Hematopoietic multipotent progenitor cell treated with erythropoietin and hydrocortisone succinate and interleukin-3 and kit ligand, for 8 days (in vitro differentiated cells): ENCODE data around the gene TPH2.
A peak's percentile ranks its signal among the peaks of the same experiment; 100 is the strongest.

Source experiments
- DNase-seq: peaks from one replicate; pipeline ENCODE4 v3.0.0-alpha.2; 2015

Gene TPH2

DNA sequence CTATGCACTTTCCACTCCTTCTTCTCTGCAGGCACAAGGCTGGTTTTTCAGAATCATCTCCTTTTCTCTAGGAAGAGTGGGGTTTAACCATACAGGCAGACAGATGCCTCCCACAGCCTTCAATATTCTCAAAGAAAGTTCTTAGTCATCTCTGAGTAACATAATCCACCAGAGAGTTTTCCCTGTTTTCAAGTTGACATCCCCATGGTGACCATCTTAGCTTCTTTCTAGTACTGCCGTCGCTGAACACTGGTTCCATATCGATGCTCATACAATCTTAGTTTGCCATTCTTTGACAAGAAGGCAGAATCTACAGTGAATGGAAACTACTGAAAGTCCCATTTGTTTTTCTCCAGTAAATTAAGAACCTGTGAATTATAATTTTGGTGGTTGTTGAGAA is 28.6 kb downstream of the TPH2 start:
- DNase-seq, result no peak

DNA sequence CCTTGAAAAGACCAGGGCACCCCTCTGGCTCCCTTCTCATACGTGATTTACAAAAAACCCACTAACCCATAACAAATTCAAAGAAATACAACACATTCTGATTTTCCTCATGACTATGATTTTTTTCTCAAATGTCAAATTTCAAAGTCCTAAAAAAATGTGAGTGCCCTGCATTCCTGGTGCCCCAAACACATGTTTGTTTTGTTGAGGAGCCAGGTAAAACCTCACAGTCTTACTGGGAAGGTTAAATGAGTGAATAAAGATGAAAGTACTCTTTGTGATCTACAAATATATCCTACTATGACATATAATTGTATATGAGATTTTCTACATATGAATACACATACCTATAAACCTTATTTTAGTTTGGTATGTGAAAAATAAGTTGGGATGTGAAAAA is 30.7 kb downstream of the TPH2 start:
- no peak for DNase-seq

DNA sequence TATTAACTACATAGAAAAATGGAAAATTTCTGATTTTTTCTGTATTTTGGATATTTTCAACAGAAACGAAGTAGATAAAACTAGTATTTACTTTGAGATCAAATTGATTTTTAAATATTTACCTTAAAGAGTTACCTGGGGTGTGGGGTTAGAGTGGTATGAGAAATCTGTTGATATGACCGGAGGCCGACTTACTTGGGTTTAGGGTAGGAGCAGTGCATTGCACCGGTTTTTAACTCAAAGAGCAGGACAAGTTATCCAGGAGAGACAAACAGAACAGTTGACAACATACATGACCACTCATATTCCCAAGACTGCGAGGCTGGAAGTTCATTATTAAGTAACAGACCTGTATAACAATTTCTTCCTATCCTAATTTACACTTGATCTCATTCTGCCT is 31.4 kb downstream of the TPH2 start:
- no peak for DNase-seq

DNA sequence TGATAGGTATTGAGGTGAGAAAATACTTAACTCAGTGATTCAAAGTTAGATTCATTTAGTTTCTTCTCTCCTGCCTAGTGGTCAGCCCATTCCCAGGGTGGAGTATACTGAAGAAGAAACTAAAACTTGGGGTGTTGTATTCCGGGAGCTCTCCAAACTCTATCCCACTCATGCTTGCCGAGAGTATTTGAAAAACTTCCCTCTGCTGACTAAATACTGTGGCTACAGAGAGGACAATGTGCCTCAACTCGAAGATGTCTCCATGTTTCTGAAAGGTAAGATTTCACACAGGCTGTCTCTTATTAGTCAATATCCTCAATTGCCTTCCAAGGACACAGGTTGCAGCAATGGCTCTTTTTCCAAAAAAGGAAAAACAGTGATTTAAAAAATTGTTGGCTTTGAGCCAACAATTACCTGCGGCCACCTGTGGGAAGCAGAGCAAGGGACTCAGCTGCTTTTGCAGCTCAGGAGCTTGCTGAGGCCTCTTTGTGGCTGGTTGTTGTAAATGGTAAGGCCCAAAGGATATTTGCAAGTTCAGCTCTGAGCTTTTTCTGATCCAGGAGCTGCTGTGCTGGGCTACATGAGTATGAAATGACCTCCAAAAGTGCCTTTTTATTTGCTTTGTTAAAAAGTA is 33.9 kb downstream of the TPH2 start:
- DNase-seq, result no peak

DNA sequence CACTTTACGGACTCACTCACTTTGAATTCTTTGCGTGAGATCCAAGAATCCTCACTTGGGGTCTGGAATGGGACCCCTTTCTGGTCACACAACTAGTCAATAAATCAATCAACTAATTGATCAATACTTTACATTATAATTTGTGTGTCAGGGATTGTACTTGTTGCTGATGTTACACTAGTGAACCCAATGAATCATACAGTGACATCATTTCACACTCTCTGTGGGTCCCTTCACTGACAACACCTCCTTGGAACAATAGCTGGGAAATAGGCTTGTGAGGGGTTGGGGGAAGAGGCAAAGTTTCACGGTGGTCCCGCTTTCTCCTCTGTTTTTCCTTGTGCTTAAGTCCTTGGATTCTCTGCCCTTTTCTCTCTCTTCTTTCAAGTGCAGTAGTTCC is 35.0 kb downstream of the TPH2 start:
- no peak for DNase-seq

DNA sequence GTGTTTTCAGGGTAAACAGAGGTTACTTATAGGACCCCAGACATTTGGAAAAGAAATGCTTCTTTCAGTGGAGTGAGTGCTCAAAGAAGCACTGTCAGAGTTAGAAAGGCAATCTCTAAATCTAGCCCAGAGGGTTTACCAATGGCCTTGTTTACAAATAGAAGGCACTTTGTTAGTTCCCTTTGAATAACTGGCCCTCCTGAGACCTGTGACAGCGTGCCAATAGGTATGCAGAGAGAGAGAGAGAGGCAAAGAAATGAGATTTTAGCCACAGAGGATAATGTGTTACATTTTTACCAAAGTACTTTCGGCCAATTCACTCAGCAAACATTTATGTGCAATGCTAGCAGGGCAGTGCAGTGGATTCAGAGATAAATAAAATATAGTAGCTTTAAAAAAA is 41.9 kb downstream of the TPH2 start:
- DNase-seq, result no peak

DNA sequence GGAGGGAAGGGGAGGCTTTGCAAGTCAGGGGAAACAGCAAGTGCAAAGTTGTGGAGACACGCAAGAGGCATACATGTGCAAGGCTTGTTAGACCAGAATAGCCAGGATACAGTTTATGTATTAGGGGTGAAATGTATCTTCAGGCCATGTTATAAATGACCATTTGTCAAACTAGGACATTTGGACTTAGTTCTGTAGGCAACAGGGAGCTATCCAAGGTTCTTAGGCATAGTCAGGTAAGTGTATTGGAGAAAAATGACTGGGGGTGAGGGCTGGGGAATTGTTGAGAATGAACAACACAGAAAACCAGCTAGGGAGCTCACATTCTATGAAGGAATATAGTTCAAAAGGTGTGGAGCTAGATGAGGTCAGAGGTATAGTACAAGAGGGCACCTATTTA is 42.5 kb downstream of the TPH2 start:
- DNase-seq, result no peak

DNA sequence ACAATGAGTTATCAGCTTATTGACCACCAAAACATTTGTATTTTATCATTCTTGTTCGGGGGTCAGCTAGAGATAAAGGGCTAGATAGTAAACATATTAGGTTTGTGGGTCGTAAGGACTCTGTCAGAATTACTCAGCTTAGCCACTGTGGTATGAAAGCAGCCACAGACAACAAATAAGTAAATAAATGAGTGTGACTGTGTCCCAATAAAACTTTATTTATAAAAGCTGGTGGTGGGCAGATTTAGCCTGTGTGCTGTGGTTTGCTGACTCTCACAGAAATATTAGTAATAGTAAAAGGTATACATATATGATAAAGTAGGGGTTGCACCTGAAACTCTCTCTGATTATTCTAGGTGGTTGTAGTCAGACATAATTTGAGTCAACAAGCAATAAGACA is 56.1 kb downstream of the TPH2 start:
- DNase-seq, result no peak

DNA sequence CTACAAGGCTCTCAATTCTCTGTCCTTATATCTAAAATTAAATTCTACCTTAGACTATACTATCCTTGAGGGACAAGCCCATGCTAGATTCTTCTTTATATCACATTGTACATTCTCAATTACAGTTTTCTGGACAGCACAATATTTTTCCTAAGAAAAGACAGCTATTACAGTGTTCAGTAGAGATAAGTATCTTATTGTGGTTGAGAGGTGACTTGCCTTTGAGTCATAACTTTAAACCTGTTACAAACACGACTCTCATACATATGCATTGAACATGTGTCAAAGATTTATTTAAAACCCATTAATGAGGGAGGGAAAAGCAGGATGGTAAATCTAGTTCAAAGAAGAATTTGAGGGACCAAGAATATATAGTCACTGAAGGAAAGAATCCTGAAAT is 61.1 kb downstream of the TPH2 start:
- DNase-seq, result no peak

DNA sequence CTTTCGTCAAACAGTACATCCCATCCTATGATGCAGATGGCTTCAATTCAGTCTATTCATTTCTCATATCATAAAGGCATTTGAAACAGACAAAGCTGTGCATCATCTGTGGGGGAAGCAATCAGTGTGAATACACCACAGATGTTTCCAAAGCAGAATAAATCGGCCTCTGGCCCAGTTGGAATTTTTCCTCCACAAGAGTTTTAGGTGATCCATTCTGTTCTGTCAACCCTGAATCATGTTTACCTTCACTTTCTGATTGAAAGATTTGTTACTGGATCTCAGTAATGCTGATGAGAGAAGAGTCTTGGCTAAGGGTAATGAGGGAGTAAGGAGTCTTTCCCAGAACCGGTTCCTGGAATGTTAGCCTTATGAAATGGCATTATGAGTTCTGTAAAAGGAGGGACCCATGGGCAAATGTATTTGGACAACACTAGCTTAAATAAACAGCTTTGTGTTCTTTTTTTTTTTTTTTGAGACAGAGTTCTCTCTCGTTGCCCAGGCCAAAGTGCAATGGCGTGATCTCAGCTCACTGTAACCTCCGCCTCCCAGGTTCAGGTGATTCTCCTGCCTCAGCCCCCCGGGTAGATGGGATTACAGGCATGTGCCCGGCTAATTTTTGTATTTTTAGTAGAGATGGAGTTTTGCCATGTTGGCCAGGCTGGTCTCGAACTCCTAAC is 62.5 kb downstream of the TPH2 start:
- no peak for DNase-seq

DNA sequence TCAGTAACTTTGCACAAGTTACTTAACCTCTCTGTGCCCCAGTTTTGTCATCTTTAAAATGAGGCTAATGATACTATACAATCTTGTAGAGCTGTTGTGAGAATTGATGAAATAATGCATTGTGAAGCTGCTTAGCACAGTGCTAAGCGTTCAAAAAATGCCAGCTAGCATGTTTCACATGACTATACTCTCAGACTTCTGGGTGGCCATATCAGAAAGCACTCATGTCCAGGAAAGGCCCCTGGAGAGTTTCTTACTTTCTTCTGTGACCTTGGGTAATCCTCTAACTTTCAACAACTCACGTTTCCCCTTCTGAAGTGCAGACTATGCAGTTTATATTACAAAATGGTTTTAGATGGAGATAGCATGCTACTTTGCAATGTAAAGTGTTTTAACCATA is 68.1 kb downstream of the TPH2 start:
- no peak for DNase-seq

DNA sequence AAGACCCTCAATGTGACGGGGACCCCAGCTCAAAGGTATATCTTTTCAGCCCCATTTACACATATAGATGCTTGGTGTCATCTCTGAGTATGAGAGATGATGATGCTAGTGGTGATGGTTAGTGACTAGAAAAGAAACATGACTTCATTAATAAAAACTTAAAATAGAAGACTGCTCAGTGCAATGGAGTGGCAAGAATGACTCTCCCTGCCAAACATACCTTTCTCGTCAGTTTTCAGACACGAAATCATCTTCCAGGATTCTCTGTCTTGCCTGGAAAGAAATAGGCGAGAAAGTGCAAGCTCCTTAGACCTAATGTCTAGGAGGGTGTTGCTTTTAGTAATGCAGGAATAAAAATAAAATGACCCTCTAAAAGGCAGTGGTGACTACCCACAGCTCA is 71.7 kb downstream of the TPH2 start:
- no peak for DNase-seq

DNA sequence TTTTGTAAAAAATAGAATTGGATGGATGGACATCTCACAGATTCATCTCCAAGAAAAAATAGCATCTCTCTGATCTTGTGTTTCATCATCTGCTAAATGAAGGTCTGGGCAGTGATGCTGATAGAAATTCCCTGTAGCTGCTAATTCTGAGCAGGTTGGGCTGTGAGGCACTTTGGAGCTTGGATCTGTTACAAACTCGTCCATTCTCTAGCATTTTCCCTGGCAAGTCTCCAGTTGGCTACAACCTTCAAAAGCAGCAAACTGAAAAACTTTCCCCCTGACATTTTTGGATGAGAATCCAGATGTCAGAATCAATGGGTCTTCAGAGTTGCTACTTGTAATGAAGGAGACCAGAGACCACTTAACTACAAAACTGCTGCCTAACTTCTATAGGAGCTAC is 72.7 kb downstream of the TPH2 start:
- DNase-seq, result no peak

DNA sequence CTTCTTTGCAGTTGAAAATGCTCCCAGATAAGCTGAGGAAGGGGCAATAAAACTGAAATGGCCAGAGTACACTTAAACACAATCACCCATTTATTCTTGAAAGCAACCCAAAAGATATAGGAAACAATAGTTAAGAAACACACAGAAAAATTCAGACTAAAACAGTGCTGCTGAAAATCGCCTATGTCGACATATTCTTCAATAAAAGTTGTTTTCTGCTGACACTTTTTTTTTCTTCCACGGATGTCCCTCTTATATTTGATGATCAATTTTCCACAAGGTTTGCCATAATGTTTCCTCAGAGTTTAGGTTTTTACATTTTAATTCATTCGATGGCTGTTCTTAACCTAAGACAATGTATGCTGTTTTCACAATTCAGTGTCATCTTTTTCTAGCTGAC is 74.2 kb downstream of the TPH2 start:
- no peak for DNase-seq

DNA sequence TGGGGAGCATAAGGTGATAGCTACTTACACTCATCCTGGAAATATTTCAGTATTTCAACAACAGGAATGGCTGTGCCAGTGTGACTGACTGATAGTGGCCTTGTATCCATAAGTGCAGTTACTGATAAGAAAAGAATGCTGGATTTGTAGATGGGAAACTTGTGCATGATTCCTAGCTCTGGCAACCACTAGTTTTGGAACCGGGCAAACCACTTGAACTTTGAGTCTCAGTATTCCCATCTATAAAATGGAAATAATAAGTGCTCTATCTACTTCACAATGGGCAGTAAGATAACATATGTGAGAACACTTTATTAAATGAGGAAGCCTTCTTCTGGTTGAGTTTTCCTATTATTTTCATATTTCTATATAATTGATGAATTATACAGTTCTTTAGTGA is 77.2 kb downstream of the TPH2 start:
- no peak for DNase-seq

DNA sequence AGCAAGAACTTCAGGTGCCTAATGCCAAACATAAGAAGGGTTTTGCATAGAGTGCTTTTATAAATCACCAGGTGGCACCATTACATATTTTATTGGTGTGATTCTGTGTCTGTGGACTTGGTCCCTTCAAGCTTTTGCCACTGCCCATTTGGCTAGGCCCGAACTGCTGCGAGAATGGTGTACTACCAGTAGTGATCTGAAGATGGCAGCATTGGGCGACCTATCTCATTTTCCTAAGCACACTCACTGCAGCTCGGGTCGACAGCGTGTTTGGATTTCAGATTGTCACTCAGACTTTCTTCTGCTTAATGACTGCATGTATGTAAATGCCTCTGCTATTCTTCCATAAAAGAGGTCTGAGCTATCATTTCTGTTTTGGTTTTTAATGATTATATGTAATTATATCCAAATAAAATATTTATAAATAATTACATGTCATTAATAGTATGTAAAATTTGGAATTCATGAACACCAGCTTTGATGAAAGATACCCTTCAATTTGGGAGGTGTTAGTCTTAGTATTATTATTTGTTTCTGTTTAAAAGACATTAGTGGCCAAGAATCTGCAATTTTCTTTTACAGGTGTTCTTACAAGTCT is 78.5 kb downstream of the TPH2 start:
- peak; percentile 70 for DNase-seq

DNA sequence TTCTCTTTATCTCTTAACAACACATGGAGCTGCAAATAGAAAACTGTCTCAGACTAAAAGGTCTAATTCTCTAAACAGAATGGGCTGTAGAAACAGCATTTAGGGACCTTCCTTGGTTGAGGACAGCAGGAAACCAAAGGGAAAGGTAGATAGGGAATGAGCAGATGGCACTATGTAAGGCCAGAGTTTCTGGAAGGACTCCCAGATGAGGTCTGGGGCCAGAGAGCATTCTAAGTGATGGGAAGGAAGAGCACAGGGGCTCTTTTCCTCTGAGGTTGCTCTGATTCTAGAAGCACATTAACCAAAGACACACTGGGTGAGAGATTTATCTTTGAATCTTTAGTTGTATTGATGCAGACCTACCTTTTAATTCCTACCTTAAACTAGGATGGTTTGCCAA is 79.4 kb downstream of the TPH2 start:
- no peak for DNase-seq

DNA sequence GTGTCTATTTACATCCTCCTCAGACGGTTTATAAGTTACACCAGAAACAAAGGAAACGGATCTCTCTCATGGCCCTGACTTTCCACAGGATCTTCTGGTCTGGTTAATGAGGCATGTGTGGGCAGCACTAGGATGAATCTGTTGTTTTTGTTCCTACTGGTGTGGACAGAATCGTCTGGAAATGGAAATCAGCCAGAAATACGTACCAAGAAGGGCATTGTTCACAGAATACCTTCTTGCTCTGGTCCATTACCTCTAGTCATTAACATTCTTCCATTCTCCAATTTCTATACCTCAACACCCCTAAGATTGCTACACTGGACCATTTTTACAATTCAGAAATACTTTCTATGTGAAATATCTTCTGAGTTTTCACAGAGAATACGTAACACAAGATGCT is 86.0 kb downstream of the TPH2 start:
- DNase-seq, result no peak

DNA sequence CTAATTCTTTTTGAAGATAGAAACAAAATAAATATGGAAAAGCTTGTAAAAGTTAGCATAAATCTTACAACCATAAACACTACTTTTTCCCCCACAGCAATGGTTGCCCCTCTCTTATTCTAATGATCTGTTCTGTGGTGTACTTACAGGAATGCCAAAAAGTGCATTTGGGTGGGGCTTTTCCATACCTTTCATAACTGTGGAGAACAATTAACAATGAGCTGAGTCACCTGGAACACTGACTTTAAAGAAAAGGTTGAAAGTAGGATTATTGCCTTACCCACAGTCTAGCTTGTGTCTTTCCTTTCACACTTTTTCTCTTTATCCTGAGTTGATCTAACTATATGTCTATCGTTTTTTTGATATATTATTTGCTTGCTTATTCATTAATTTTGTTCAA is 86.9 kb downstream of the TPH2 start:
- no peak for DNase-seq

DNA sequence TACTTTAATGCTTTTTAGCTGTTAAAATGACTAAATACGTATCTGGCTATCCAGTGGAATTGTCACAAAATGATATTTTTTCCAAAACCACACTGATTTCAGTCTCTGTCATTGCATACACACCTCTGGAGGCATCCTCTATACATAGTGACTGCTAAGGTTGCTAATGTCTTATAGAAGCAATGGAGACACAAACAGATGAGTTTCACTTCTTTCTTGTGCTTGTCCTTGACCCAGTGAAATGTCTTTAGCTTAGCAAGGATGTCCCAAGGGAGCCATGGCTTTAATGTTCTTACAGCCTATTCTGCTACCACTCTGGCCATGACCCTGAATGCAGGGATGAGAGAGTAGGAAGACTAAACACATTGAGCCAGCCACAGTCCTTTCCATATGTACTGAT is 90.3 kb downstream of the TPH2 start:
- no peak for DNase-seq

DNA sequence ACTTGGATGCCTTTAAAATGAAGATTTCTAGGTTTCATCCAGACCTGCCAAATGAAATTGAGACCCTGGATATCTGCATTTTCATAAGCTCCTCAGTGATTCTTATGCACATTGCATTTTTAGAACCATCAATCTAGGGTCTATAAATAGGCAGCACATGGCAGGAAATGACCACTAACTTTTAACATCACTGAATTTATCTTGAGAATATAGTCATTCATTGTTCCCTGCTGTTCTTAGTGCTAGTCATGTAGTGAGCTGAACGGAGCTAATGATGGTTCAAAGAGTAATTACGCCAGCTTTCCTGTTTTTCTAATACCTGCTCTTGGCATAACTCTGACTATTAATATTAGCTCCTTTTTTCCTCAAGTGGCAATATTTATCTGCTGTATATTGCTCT is 91.6 kb downstream of the TPH2 start:
- no peak for DNase-seq

DNA sequence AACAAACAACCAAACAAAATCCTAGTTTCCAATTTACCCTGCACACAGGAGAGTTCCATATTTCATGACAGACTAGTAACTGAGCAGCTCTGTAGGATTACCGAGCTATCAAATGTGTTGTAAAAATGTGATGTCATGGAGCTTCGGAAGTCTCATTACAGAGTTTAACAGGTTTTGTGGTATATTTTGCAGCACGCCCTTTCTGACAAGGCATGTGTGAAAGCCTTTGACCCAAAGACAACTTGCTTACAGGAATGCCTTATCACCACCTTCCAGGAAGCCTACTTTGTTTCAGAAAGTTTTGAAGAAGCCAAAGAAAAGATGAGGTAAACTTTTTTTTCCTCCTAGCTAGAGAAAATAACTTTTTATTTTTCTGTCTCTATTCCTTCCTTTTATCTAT is 92.4 kb downstream of the TPH2 start:
- no peak for DNase-seq

DNA sequence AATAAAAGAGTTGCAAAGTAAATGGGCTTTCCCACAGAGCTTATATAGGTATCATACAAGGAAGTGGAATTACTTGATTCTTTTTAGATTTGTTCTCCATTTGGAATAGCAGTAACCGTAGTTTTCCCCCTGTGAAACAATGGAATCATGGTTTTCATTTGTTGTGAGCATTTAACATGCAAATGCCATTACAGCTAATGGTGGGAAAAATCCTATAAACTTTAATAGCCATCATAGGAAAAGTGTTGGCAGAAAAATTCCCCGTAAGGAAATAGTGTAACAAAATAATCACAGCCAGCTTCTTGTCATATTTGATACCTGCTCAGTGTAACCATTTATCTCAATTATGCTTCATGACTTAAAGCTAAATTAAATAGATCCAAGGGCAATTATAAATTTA is 95.3 kb downstream of the TPH2 start:
- DNase-seq, result no peak

DNA sequence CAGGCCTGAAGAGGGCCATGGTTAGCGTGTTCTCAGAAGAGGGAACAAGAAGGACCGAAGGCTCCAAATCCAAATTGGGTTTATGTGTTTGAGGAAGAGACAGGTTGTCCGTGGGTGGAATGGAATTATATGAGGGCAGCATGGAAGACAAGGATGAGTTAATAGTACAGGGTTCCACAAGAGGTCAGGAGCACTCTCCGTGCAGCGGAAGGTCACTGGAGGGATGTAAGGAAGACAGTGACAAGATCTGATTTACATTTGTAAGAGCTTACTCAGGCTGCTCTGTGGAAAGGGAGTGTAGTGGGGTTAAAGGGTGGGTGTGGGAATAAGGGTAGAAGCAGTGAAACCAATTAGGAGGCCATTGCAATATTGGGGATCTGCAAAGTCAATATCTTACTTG is 97.0 kb downstream of the TPH2 start:
- no peak for DNase-seq

DNA sequence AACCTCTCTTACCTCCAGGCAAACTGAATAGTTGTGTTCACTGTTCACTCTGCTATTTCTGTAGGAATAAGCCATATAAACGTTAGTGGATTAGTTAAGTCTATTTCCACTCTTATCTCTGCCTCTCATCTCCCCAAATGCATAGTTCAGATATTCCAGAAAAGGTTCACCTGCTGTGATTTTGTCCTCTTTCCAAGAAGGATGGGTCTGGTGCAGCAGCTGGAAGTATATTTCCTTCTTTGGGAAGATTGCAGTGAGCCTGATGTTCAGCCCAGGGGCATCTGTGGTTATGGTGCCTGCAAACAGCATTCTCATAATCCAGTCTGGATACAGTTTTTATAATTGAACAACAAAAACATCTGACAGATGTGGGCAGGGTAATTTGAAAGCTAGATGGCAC is 97.7 kb downstream of the TPH2 start:
- no peak for DNase-seq
